ENCODE data around the gene SLC52A1.

Gene SLC52A1

DNA sequence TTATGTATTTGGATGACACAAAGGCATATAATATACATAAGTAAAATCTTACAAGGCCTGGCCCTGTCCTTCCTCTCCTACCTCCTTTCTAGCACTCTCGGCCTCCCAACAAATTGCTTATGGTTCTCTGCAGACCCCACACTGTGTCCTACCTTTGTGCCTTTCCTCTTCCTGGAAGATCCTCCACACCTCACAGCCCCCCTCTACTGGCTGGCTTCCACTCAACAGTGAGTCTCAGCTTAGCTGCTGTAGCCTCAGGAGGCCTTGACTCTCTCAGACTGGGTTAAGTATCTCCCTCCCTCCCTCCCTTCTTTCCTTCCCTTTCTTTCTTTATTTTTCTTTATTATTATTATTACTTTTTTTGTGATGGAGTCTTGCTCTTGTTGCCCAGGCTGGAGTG lies 8.3 kb upstream of the SLC52A1 start:
- TF ChIP-seq, protein P1, sequence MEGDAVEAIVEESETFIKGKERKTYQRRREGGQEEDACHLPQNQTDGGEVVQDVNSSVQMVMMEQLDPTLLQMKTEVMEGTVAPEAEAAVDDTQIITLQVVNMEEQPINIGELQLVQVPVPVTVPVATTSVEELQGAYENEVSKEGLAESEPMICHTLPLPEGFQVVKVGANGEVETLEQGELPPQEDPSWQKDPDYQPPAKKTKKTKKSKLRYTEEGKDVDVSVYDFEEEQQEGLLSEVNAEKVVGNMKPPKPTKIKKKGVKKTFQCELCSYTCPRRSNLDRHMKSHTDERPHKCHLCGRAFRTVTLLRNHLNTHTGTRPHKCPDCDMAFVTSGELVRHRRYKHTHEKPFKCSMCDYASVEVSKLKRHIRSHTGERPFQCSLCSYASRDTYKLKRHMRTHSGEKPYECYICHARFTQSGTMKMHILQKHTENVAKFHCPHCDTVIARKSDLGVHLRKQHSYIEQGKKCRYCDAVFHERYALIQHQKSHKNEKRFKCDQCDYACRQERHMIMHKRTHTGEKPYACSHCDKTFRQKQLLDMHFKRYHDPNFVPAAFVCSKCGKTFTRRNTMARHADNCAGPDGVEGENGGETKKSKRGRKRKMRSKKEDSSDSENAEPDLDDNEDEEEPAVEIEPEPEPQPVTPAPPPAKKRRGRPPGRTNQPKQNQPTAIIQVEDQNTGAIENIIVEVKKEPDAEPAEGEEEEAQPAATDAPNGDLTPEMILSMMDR (IDR thresholded peaks at IDR 0.05; ENCODE audit: low read depth, low read length), result no peak
- DNase-seq (ENCODE audit: extremely low read depth, low read depth), result no peak

DNA sequence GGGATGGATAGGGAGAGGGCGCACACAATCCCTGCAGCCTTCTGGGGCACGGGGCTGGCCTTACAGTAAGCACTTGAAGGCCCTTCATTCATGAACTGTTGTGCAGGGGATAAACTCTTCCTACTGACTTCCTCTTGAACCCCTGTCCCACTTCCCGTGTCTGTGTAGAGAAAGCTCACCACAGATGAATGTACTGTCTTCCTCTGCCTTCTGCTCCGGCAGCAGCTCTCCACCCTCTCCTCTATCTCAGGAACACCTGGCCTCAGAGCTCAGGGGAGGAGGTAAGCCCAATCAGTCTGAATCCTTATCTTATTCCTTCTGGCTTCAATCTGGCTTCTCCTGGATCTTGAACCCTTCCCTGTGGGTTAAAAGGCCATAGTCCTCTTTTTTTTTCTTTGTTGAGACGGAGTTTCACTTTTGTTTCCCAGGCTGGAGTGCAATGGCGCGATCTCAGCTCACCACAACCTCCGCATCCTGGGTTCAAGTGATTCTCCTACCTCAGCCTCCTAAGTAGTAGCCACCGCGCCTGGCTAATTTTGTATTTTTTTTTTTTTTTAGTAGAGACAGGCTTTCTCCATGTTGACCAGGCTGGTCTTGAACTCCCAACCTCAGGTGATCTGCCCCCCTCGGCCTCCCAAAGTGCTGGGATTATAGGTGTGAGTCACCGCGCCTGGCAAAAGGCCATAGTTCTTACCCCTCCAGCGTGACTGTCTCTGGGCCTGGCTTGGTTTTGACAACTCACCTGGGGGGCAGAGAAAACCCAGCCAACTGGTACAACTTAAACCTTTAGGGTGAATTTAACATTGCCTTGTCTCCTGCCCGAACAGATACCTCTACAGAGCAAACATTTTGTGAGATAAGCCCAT lies 7.2 kb upstream of the SLC52A1 start:
- TF ChIP-seq, protein P1 (IDR thresholded peaks at IDR 0.05; ENCODE audit: low read depth, low read length), result no peak
- no peak for DNase-seq (ENCODE audit: extremely low read depth, low read depth)

DNA sequence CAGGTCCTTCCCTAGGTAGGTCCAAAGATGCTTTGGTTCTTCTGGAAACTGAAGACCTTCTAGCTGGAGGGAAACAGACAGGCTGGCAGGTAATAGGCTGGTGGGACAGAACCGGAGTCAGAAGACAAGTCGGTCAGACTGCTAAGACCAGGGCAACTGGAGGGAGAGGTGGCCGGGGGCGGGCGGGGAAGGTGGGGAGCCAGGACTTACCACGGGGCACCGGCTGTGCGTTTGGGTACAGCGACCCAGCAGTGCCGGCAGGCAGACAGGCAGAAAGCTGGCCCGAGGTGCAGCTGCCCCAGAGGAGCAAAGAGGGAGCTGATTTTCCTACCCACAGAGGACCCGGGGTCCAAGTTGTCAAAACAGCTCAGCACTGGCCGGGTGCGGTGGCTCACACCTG lies 575 bp downstream of the SLC52A1 start:
- TF ChIP-seq, protein P1 (IDR thresholded peaks at IDR 0.05; ENCODE audit: low read depth, low read length), result no peak
- no peak for DNase-seq (ENCODE audit: extremely low read depth, low read depth)

DNA sequence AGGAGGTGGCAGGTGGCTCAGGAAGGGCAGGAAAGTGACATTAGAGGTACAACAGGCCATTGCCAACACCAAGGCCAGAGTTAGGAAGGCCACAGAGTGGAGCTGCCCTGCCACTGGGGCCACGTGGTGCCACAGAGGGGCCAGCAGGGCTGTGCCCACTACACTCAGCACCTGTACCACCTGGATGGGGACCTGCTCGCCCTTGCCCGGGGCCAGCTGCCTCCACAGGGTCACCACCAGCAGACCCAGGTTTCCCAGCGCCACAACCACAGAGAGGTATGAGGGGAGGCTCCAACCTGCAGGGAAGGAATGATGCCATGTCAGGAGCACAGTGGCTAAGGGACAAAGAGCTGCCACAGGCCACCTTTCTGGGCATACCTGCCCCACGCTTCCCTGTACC lies 1.2 kb downstream of the SLC52A1 start:
- TF ChIP-seq, protein P1 (IDR thresholded peaks at IDR 0.05; ENCODE audit: low read depth, low read length), result no peak
- no peak for DNase-seq (ENCODE audit: extremely low read depth, low read depth)

DNA sequence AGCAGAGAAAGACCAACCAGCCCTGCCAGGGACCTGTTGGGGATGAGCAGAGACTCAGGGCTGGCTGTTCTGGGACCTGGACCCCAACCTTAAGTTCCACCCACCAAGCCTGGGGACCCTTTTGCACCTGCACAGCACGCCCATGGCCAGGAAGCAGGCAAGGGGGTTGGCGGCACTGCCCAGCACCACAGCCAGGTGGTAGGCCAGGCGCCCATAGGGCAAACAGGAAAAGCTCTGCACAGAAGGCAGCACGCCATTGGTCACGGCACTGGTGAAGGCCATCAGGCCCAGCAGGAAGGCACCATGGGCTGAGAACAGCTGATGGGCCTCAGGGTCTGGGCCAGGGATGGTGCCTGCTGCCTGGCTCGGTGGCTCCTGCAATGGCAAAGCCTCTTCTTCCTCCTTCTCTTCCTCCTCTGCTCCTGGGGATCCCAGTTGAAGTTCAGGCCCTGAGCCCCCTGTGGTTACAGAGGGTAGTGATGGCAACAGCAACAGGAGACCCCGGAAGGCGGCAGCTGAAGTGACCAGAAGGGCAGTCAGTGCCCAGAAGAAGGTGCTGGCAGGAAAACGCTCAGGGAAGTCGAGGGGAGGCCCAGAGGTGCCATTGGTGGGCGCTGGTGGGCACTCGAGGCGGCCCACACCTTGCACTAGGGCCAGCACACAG lies 1.7 kb downstream of the SLC52A1 start:
- TF ChIP-seq, protein P1 (IDR thresholded peaks at IDR 0.05; ENCODE audit: low read depth, low read length), result no peak
- no peak for DNase-seq (ENCODE audit: extremely low read depth, low read depth)

DNA sequence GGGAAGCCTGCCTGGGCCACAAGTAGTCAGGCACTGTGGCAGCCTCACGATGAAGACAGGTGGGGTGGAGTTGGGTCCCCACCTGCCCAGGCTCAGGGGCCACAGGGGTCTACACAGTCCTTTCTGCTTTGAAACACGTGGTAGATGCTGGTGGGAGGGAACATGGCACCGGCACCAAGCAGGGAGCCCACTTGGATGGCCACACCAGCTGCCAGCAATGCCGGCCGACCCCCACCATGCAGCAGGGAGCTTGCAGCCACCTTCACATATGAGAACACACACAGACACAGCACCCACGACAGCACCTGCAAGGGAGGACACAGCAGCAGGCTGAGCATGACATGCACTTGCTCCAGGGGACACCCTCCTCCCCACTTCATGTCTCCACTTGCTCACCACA lies 2.4 kb downstream of the SLC52A1 start:
- no peak for DNase-seq (ENCODE audit: extremely low read depth, low read depth)
- TF ChIP-seq, protein P1 (IDR thresholded peaks at IDR 0.05; ENCODE audit: low read depth, low read length), result no peak
